GM20000 (cell line): ENCODE measurements around the gene LRCH1.
A peak's percentile ranks its signal among the peaks of the same experiment; 100 is the strongest.

ENCODE experiments used
- DNase-seq: peaks from one replicate; pipeline ENCODE4 v3.0.0; 2012; ENCODE audit warnings: low spot score
- TF ChIP-seq, protein P1 (sequence below): IDR thresholded peaks from 2 replicates; pipeline ENCODE4 v1.5.1; 2012; ENCODE audit warnings: mild to moderate bottlenecking, control low read depth; ENCODE audit errors: extremely low read depth, missing control alignments

LRCH1 gene

DNA sequence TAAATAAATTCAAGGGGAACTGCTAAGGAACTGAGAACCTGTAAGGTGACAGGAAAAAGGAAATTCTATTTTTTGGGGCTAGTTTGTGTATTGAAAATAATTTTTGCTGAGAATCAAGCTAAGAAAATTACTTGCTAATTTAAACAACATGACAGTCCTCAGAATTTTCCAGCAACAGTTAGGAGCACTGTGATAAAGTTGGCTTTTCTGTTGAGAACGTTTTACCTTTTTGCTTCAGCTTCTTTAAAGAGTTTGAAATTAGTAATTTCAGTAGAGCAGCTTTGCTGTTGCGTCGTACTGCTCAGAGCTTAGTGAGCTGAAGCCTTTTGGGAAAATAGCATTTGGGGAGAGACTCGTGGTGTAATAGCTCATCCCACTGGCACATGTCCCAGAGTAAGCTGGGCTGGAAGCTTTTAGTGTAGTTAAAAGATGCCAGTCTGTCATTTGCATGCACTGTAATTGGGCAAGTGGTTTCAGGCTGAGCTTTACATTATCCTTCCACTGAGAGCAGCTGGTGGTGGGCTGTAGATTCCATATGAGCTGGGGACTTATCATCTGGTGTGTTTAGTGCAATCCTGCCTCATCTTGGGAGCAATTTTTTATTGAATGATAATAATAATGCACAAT is 69.8 kb downstream of the LRCH1 start:
- TF ChIP-seq, protein P1, sequence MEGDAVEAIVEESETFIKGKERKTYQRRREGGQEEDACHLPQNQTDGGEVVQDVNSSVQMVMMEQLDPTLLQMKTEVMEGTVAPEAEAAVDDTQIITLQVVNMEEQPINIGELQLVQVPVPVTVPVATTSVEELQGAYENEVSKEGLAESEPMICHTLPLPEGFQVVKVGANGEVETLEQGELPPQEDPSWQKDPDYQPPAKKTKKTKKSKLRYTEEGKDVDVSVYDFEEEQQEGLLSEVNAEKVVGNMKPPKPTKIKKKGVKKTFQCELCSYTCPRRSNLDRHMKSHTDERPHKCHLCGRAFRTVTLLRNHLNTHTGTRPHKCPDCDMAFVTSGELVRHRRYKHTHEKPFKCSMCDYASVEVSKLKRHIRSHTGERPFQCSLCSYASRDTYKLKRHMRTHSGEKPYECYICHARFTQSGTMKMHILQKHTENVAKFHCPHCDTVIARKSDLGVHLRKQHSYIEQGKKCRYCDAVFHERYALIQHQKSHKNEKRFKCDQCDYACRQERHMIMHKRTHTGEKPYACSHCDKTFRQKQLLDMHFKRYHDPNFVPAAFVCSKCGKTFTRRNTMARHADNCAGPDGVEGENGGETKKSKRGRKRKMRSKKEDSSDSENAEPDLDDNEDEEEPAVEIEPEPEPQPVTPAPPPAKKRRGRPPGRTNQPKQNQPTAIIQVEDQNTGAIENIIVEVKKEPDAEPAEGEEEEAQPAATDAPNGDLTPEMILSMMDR = no peak
- DNase-seq = no peak

GRCh38 chr13:46624353-46624752 is 71.4 kb downstream of the LRCH1 start:
- DNase-seq = peak; percentile 35
- TF ChIP-seq, protein P1 = no peak

GRCh38 chr13:46624821-46625220 is 71.9 kb downstream of the LRCH1 start:
- TF ChIP-seq, protein P1 = no peak
- no peak for DNase-seq

GRCh38 chr13:46627462-46627861 is 74.5 kb downstream of the LRCH1 start:
- TF ChIP-seq, protein P1 = no peak
- no peak for DNase-seq

DNA sequence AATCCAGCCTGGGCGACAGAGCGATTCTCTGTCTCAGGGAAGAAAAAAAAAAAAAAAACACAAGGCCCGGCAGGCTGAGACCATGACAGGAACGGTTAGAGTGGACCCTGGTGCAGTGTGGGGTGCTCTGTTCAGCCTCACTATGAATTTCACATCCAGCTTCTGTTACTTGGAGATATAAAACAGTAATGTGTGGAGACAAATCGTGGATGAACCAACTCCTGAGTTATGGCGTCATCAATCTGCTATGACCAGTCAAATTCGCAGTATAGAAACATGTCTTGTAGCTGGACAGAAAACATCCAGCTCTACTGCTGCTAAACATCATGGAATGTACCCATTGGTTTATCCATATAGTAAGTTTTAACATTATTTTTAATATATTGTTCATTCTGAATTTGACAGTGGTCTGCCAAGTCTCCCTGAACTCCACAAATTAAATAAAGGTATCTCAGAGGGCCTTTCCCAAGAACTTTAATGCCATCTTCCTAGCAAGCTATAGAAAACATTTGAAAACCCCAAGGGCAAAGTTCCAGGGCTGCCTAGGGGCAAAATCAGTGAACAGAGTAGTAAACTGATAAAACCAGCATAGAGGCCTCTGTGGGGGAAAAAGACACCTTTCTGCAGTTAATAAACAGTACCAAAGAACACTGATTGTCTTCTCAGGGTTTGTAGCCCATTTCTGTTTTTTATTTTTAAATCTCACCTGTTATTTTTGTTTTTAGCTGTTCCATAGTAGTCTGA is 75.8 kb downstream of the LRCH1 start:
- TF ChIP-seq, protein P1 = no peak

DNA sequence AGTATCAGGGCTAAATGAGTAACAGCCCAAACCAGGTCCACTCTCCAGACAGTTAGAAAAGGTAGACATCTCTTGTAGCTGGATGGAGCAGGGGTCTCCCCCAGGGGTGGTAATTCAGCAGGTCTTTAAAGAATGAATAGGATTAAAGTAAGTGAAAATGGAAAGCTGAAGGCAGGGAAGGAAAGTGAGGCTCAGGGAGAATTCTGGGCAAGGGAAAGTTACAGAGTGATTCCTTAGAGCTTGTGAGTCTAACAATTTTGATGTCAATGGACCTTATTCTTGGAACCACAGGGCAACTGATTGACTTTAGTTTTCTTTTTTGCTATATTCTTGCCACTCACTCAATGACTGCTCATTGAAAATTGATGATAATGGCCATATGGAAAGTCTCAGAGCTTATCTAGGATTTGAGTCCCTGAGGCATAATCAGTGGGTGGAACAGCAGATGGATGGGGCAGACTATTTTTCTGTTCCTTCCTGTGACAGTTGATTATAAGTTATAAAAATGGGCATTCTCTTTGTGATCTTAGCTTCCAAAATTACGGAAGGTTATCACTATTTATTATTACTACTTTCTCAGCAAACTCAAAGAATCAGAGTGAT is 76.9 kb downstream of the LRCH1 start:
- DNase-seq = no peak
- TF ChIP-seq, protein P1 = no peak

More for the DNA sequence above, 75.8 kb downstream of the LRCH1 start:
- no peak for DNase-seq
